GM19043 (cell line): Measurements from ENCODE around the gene UBL4A.
"Not testable (repeated sequence)": the region's sequence is repeated elsewhere in the genome, so short reads cannot be mapped to it uniquely, and the experiment has no call there.

Experiments
- ATAC-seq: cut with Tn5 transposase; IDR thresholded peaks from one replicate; pipeline ENCODE4 v1.9.1; 2021; ENCODE audit warnings: low read depth; ENCODE audit not compliant: unreplicated experiment

The UBL4A gene

GRCh38 chrX:154509455-154509854, 23.0 kb upstream of the UBL4A start:
- ATAC-seq: no peak

- no peak for ATAC-seq
Measured at GRCh38 chrX:154508384-154508745, 21.9 kb upstream of the UBL4A start.

GRCh38 chrX:154507673-154508383, 21.4 kb upstream of the UBL4A start:
- ATAC-seq: no peak

GRCh38 chrX:154506483-154507332, 20.3 kb upstream of the UBL4A start:
- no peak for ATAC-seq

GRCh38 chrX:154505734-154506133, 19.3 kb upstream of the UBL4A start:
- no peak for ATAC-seq

- no peak for ATAC-seq
Measured at GRCh38 chrX:154502989-154503388, 16.6 kb upstream of the UBL4A start.

GRCh38 chrX:154502098-154502497, 15.7 kb upstream of the UBL4A start:
- ATAC-seq: no peak

- not testable (repeated sequence) for ATAC-seq
Measured at GRCh38 chrX:154501423-154501822, 15.0 kb upstream of the UBL4A start.

GRCh38 chrX:154496591-154497137, 10.2 kb upstream of the UBL4A start:
- not testable (repeated sequence) for ATAC-seq

GRCh38 chrX:154495472-154495922, 9.1 kb upstream of the UBL4A start:
- no peak for ATAC-seq

GRCh38 chrX:154494715-154495114, 8.3 kb upstream of the UBL4A start:
- ATAC-seq: no peak

- ATAC-seq: peak; percentile 77
Measured at GRCh38 chrX:154490414-154491083, 4.1 kb upstream of the UBL4A start, which contains the start of gene SLC10A3. SLC10A3 (minus strand) TSS chrX:154490629; CDS start chrX:154488940, 1,689 bp downstream.

GRCh38 chrX:154490021-154490413, 3.6 kb upstream of the UBL4A start:
- ATAC-seq: peak; percentile 19

GRCh38 chrX:154489182-154489581, 2.8 kb upstream of the UBL4A start:
- ATAC-seq: no peak

GRCh38 chrX:154488336-154489075, 2.1 kb upstream of the UBL4A start:
- ATAC-seq: no peak

GRCh38 chrX:154487518-154488290, 1.3 kb upstream of the UBL4A start:
- no peak for ATAC-seq

GRCh38 chrX:154486052-154486395, 391 bp downstream of the UBL4A start:
- ATAC-seq: no peak

GRCh38 chrX:154485150-154486051, 1.0 kb downstream of the UBL4A start:
- ATAC-seq: no peak
